Activated CD8-positive, alpha-beta memory T cell treated with anti-CD3 and anti-CD28 coated beads for 1 hour (primary cell): ENCODE data around the gene ADARB1.
A peak's percentile ranks its signal among the peaks of the same experiment; 100 is the strongest.

ENCODE experiments used
- DNase-seq, 2 donors: peaks; one replicate each; pipeline ENCODE4 v3.0.0-alpha.2; 2020; ENCODE audit warnings: low read depth in 1 of 2; ENCODE audit errors: extremely low read depth in 1 of 2

ADARB1 gene

DNA sequence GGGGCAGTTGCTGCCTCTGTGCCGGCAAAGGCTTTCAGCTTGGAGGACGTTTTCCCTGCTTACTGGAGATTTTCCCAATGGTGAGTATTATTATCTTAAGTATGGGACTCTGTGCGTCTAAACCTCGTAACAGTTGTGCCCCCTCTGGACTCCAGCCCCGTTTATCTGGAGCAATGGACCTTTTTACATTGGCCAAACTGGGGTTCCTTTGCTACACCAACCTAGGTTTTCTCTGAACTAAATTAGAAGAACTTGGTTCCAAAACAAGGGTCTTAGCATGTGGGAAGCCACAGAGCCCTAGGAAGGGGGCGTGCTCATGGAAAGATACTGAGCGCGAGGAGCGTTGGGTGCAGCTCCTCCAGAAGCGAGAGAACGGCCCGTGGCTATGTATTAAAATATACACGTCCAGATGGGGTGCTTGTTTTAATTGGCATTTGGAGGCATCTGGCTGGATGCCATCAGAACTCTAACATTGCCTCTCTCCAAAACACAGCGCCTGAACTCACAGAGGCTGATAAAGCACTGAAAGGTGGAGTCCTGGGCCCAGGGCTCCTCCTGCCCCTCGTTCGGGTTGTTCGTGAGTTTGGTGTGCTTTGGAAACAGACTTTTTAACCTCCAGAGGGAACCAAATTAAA is 184.9 kb downstream of the ADARB1 start:
- no peak for DNase-seq

DNA sequence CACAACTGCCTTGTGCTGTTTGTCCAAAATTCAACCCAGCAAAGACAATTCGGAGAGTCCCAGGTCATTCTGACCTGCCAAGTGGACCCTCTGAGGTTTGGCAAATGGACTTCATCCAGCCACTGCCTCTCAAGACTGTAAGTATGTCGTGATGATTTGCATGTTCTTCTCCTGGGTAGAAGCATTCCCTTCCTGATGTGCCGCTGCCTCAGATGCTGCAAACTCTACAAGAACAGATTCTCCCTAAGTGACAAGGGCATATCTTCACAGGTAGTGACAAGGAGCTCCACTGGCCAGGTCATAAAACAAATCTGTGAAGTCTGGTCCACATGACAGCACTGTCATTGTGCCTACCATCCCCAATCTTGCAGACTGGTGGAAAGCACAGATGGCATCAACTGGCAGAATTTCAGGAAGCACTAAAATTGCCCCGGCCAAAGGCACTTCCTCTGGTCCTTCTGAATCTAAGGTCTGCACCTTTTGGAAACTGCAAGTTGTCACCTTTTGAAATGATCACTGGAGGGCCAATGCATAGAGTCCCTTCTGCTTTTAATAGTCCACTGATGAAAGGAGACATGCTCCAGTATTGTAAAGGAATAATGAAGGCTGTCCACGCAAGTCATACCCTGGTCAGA is 185.9 kb downstream of the ADARB1 start:
- DNase-seq = no peak

DNA sequence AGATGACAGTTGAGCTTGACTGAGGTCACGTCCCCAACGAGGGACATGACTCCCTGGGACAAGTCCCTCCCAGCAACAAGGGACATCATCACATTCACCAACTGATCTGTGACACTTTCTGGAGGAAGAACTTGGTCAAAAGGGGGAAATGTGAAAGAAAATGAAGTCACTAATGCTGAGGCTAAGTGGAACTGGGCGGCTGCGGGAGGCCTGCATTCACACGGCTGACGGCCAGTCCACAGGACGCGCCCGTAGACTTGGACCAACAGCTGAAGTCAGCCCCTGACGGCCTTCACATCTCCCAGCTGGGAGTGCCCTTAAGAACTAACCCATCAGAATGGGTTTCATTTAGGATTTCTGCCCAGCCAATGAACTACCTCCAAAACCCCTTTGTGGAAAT is 186.7 kb downstream of the ADARB1 start:
- DNase-seq = no peak

DNA sequence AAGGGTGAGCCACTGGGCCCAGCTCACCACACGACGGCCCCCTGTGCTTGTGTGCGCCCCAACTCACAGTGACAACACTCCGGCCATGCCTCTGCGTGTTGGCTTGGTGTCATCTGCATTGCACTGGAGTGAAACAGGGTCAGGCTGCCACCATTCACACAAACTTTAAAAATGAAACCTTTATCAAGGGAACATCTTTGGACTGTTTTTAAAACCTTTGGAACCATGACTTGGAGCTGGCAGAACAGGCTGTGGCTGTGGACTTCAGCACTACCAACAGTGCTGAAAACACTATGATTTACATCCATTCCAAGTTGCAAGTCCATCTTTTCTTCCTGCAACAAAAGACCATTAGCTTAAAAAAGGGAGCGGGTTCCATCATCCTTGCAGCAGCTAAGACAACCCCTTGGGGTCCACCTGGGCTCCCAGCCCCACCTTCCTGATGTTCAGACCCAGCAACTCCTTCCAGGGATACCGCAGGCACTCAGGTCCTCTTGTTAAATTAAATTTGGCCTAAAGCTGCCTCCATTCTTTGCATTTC is 187.7 kb downstream of the ADARB1 start:
- no peak for DNase-seq

DNA sequence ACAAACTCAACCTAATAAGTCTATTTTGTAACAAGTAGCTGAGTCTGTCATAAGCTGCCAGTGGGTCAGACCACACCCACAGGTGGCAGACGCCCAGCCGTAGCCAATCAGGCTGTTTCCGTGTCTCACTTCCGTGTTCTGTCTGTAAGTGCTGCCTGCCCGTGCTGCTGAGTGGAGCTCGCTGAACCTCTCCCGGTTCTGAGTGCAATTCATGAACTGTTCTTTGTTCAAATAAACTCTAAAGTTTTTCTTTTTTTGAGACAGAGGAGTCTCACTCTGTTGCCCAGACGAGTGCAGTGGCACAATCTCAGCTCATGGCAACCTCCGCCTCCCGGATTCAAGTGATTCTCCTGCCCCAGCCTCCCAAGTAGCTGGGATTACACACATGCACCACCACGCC is 188.2 kb downstream of the ADARB1 start:
- DNase-seq = no peak

DNA sequence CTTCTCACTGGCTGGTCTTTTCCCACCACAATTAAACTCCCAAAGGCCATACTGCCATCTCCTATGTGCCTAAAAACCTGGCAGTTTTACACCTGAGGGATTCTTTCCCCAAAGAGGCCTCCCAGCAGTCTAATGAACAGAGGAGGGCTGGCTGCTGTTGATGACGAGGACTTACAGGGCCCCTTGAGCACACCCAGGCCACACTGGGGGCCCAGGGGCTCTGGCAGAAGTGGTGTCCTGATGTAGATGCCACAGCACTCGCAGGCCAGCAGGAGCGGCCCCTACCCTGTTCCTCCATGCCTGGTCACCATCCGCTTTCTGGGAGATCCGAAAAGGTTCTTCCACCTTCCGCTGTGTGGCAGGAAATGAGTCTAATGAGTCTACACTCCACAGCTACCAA is 189.2 kb downstream of the ADARB1 start:
- no peak for DNase-seq

DNA sequence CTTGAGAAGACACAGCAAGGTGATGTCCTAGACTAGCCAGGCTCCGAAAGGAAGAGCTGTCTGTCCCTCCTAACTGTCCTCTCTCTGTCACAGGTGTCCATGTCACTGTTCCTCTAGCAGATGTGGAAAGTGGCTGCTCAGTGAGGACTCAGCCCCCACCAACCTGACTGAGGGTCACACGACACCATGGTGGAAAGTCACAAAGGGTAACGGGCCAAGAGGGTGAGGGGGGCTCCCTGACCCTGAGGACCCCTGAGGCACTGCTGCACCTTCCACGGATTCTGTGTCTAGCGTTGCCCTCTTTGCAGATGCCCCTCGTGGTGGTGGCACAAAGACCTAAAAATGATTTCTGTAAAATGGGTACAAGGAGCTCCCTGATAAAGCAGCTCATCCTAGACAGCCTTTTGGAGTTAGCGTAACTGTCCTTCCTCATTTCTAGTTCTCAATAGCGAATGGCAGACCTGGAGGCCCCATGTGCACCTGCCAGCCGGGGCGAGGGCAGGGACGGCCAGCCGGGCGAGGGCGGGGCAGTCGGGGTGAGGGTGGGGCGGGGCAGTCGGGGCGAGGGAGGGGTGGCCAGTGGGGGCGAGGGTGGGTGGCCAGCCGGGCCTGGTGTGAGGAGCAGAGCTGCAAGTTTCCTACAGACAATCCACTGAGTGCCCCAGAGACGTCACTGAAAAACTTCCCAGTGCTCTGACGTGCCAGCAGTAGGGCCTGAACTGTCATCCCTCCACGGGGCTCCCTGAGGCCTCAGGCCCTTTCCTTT is 189.9 kb downstream of the ADARB1 start:
- DNase-seq = no peak

DNA sequence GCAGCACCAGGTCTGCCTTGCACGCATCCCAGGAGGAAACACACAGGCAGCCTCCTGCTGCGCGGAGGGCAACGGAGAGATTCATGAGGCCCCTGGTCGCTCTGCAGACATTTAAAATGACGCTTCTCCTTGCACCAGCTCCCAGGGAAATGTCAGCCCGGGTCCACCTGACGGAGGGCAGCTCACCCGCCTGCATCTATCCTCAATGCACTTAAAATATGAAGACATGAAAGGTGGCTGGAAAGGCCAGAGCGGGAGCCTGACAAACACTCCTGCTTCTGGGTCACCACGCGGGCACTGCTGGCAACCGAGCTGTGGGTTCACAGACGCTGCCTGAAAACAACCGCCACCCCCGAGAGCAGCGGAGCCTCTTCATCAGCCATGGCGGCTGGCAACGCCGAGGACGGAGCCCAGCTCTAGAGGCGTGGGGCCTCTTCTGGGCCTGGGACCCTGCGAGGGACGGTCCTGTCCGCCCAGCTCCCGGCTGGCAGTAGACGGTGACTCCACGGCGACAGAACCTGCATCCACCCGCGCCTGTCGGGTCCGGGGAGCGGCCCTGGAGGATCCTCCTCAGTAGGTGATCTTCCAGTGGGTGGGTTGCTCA is 190.6 kb downstream of the ADARB1 start:
- no peak for DNase-seq

DNA sequence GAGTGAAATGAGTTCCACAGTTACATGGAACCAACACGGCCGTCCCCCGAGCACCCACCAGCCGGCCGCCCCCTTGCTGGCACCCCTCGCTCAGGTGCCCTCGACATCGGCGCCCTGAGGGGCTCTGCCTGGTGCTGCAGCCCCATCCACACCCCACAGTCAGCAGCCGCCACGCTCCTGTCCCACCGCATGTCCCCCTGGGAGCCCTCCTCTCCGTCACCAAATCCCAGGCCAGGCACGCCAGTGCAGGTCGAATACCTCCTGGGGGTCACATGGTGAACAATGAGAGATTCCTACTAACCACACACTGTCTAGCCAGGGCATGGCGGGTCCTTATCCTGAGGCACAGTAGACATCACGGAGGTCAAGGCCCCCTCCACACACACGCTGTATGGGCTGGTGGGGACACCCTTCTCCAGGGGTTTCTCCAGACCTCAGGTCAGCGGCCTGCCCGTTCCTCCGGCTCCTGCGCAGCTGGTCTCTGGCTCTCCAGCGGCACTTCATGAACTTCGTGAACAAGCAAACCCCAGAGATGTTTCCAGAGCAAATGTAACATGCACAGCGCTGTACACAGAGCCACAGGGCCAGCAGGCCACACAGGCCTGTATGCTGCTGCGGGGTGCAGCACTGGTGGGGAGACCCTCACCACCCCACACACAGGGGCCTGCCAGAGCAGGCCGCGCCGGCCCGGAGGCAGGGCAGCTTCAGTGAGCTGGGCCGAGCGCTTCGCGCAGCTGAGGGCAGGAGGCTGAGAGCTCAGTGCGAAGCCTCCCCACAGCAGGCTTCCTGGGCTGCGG is 191.5 kb downstream of the ADARB1 start:
- DNase-seq = no peak

DNA sequence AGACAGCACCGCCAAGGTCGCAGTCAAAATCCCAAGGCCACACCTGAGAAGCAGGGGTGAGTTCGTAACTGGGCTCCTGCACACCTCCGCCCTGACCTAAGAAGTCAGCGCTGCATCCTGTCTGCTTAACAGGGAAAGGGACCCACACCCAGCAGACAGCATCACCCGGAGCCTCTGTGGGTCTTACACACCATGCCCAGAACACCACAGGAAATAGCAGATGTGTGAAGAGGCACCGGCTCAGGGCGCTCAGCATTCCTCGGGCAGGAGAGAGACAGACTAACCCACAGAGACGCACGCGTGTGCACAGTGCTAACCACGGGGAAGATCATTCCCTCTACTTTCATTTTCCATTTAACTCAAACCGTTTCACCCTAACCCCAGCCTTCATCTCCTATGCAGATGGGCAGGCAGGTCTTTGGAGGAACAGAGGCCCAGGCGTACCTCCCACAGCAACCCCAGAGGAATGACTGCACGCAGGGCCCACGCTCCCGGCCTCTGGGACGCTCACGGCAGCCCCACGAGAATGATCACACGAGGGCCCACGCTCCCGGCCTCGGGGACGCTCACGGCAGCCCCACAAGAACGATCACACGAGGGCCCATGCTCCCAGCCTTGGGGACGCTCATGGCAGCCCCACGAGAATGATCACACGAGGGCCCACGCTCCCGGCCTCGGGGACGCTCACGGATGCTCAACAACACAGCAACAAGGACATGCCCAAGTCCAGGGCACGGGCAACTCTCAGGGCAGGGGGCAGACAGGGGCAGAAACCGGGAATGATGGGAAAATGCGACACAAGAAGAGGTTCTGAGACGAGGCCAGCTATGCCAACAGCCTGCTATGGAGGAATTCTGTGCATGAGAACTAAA is 192.4 kb downstream of the ADARB1 start:
- peak in 1 of 2 donors; percentile 41 for DNase-seq

DNA sequence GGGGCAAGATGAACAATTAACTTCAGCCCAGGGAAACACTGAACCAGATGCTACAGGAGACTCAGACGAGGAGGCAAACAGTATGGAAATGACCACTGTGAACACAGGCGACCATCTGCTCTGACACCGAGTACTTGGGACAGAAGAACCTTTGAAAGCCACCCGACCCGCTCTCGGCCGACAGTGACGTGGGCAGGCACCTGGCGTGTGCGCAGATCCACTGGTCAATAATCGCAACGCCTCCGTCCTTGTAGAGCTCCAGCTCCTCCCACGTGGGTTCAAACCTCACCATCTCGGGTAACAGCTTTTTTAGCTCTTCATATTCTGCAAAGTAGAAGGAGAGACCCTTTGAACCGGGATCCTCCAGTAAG is 193.0 kb downstream of the ADARB1 start:
- no peak for DNase-seq

DNA sequence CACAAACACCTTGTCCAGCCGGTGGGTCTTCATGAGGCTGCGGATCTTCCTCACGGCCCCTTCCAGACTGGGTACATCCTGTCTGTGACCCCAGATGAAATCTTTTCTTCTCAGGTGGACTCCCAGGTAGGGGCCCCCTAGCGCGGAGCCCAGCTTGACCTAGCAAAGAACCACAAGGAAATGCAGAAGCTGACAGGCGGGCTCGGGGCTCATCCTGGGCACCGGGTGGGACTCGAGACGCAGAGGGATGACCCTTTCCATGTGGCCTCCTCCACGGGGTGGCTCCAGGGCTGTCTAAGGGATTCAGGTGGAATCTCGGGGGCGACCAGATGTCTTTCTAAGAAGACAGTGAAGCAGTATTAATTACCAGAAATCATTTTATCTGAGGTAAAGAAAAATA is 195.5 kb downstream of the ADARB1 start:
- DNase-seq = no peak

DNA sequence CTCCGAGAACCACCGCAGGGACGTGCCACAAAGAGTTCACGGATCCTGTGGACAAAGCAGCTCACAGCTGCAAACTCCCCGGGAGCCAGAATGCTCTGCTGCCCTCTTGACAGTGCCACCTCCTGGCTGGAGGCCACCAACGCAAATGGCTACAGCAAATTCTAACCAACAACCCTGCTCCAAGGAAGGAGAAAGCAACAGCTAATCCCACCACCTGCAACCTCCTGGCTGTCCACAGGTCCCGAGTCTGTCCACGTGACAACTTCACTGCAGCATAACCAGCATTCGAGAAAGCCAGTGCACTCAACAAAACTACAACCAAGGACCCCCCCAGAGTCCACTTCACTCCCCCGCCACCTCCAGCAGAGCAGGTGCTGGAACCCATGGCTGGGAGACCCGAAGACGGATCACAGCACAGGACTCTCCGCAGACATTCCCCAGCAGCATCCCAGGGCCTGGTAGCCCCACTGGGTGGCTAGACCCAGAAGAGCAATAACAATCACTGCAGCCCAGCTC is 196.0 kb downstream of the ADARB1 start:
- DNase-seq = no peak
